IMR-90 (cell line): Measurements from ENCODE around the gene AADACL4. TPM values are rescaled to one million over a fixed set of nuclear protein-coding genes. Genes with fewer than 3 reads are reported as not detected.
A peak's percentile ranks its signal among the peaks of the same experiment; 100 is the strongest.

Experiments used
- ATAC-seq: fragments of 200-7000 bp; cut with Tn5 transposase; 2 replicates; pipeline ENCODE4 v1.9.1; 2020; ENCODE audit warnings: low read depth, mild to moderate bottlenecking, moderate library complexity
- BruUV-seq: library from RNA; stranded (reverse); fragments of 400-500 nt; replicated peaks from 2 replicates; lab custom pipeline; 2021; lab: Mats Ljungman, UMichigan
- CTCF ChIA-PET: fragments of 300-600 bp; formaldehyde crosslinking; extraction: SDS; loops from one replicate; lab custom pipeline; 2021; ENCODE audit warnings: antibody characterized with exemption; lab: Yijun Ruan, JAX
- POLR2A ChIA-PET: fragments of 300-600 bp; sonication (Branson Sonifier 250); formaldehyde crosslinking; loops from one replicate; lab custom pipeline; 2022; ENCODE audit warnings: antibody characterized with exemption; ENCODE audit not compliant: unreplicated experiment; lab: Charles Lee
- DNase-seq: peaks from one replicate; pipeline ENCODE4 v3.0.0; 2013
- H2AFZ ChIP-seq: replicated peaks from 2 replicates; pipeline ENCODE3; 2013; ENCODE audit warnings: low read length, mild to moderate bottlenecking; ENCODE audit not compliant: poor library complexity
- H2AK5ac ChIP-seq: 2 replicates; pipeline ENCODE4 v1.6.1; 2013; ENCODE audit warnings: low read depth, low read length, inconsistent platforms
- H2AK9ac ChIP-seq: replicated peaks from 2 replicates; pipeline ENCODE3; 2013; ENCODE audit warnings: mild to moderate bottlenecking, low read depth, low read length, moderate library complexity; ENCODE audit not compliant: poor library complexity
- H2BK120ac ChIP-seq: 2 replicates; pipeline ENCODE4 v1.6.1; 2013; ENCODE audit warnings: low read depth, low read length, inconsistent platforms
- H2BK15ac ChIP-seq: 3 replicates; pipeline ENCODE4 v1.6.1; 2013; ENCODE audit warnings: low read depth, low read length, inconsistent platforms
- H2BK20ac ChIP-seq: 2 replicates; pipeline ENCODE4 v1.6.1; 2013; ENCODE audit warnings: low read depth, mild to moderate bottlenecking, inconsistent platforms, low read length, moderate library complexity
- H2BK5ac ChIP-seq: 2 replicates; pipeline ENCODE4 v1.6.1; 2013; ENCODE audit warnings: mild to moderate bottlenecking, low read depth, low read length, inconsistent platforms; ENCODE audit not compliant: poor library complexity, severe bottlenecking
- H3K14ac ChIP-seq: replicated peaks from 2 replicates; pipeline ENCODE4 v1.6.1; 2013; ENCODE audit warnings: low read depth, low read length, inconsistent platforms
- H3K18ac ChIP-seq: 2 replicates; pipeline ENCODE4 v1.6.1; 2013; ENCODE audit warnings: low read depth, low read length, control low read depth
- H3K23ac ChIP-seq: 2 replicates; pipeline ENCODE4 v1.6.1; 2013; ENCODE audit warnings: low read depth, low read length, inconsistent platforms
- H3K27ac ChIP-seq: 2 replicates; pipeline ENCODE4 v1.5.1; 2013; ENCODE audit warnings: mild to moderate bottlenecking, control low read depth, low read length; ENCODE audit not compliant: insufficient read depth
- H3K27me3 ChIP-seq: 2 replicates; pipeline ENCODE4 v1.6.1; 2013; ENCODE audit warnings: low read length; ENCODE audit not compliant: control insufficient read depth, insufficient read depth
- H3K36me3 ChIP-seq: 2 replicates; pipeline ENCODE4 v1.6.1; 2013; ENCODE audit warnings: low read length, mixed read lengths; ENCODE audit not compliant: control insufficient read depth, insufficient read depth
- H3K4ac ChIP-seq: 2 replicates; pipeline ENCODE4 v1.6.1; 2013; ENCODE audit warnings: low read depth, low read length, inconsistent platforms
- H3K4me1 ChIP-seq: 2 replicates; pipeline ENCODE4 v1.6.1; 2013; ENCODE audit warnings: low read length, mixed read lengths; ENCODE audit not compliant: control insufficient read depth, insufficient read depth
- H3K4me2 ChIP-seq: 2 replicates; pipeline ENCODE4 v1.6.1; 2013; ENCODE audit warnings: low read depth, mild to moderate bottlenecking, control low read depth, low read length, moderate library complexity
- H3K4me3 ChIP-seq: 2 replicates; pipeline ENCODE4 v1.5.1; 2013; ENCODE audit warnings: low read depth, mild to moderate bottlenecking, control low read depth, low read length, moderate library complexity; ENCODE audit not compliant: insufficient read depth
- H3K56ac ChIP-seq: 2 replicates; pipeline ENCODE4 v1.6.1; 2013; ENCODE audit warnings: low read length, inconsistent platforms; ENCODE audit not compliant: insufficient read depth; ENCODE audit errors: extremely low read depth
- H3K79me1 ChIP-seq, 2 experiments: 2 replicates each; pipeline ENCODE4 v1.6.1; 2013; ENCODE audit warnings: low read length in 2 of 2, inconsistent platforms in 1 of 2, low read depth in 1 of 2
- H3K9ac ChIP-seq: 2 replicates; pipeline ENCODE4 v1.6.1; 2013; ENCODE audit warnings: low read depth, low read length, control low read depth
- H3K9me1 ChIP-seq: 2 replicates; pipeline ENCODE4 v1.6.1; 2013; ENCODE audit warnings: low read length, inconsistent platforms; ENCODE audit not compliant: insufficient read depth
- H3K9me3 ChIP-seq: 2 replicates; pipeline ENCODE4 v1.6.1; 2013; ENCODE audit warnings: low read length; ENCODE audit not compliant: control insufficient read depth, insufficient read depth
- H4K20me1 ChIP-seq: 2 replicates; pipeline ENCODE4 v1.6.1; 2013; ENCODE audit warnings: low read length, inconsistent platforms; ENCODE audit not compliant: insufficient read depth
- H4K5ac ChIP-seq: 2 replicates; pipeline ENCODE4 v1.6.1; 2013; ENCODE audit warnings: mild to moderate bottlenecking, low read depth, low read length, control low read depth
- H4K8ac ChIP-seq, 2 experiments: 2 replicates each; pipeline ENCODE4 v1.6.1; 2013; ENCODE audit warnings: low read depth in 2 of 2, low read length in 2 of 2, control low read depth in 1 of 2, inconsistent platforms in 1 of 2
- H4K91ac ChIP-seq: 2 replicates; pipeline ENCODE4 v1.6.1; 2013; ENCODE audit warnings: low read depth, low read length, inconsistent platforms; ENCODE audit not compliant: insufficient read depth
- CEBPB ChIP-seq: IDR thresholded peaks from 2 replicates; pipeline ENCODE4 v1.6.1; 2012; ENCODE audit warnings: low read depth, low read length, improper control_type of control experiment
- CHD1 ChIP-seq: IDR thresholded peaks from 2 replicates; pipeline ENCODE4 v1.6.1; 2012; ENCODE audit warnings: low read depth, low read length, improper control_type of control experiment
- FOS ChIP-seq: fragments of 150-350 bp; IDR thresholded peaks from 2 replicates; pipeline ENCODE4 v1.6.1; 2016; ENCODE audit warnings: low read depth, low read length
- MAFK ChIP-seq: IDR thresholded peaks from 2 replicates; pipeline ENCODE4 v1.6.1; 2012; ENCODE audit warnings: low read depth, low read length, improper control_type of control experiment
- MAZ ChIP-seq: IDR thresholded peaks from 2 replicates; pipeline ENCODE4 v1.6.1; 2012; ENCODE audit warnings: low read depth, mild to moderate bottlenecking, low read length, improper control_type of control experiment, moderate library complexity, borderline replicate concordance
- MXI1 ChIP-seq: IDR thresholded peaks from 2 replicates; pipeline ENCODE4 v1.6.1; 2012; ENCODE audit warnings: low read depth, mild to moderate bottlenecking, low read length, moderate library complexity, borderline replicate concordance
- NFE2L2 ChIP-seq: fragments of 150-350 bp; IDR thresholded peaks from 2 replicates; pipeline ENCODE4 v1.6.1; 2016; ENCODE audit warnings: low read depth, mild to moderate bottlenecking, low read length
- POLR2A ChIP-seq: IDR thresholded peaks from 2 replicates; pipeline ENCODE4 v1.6.1; 2012; ENCODE audit warnings: mild to moderate bottlenecking, low read depth, low read length
- RAD21 ChIP-seq: IDR thresholded peaks from 2 replicates; pipeline ENCODE4 v1.6.1; 2012; ENCODE audit warnings: low read length, improper control_type of control experiment
- RCOR1 ChIP-seq: IDR thresholded peaks from 2 replicates; pipeline ENCODE4 v1.6.1; 2012; ENCODE audit warnings: mild to moderate bottlenecking, low read length, improper control_type of control experiment; ENCODE audit not compliant: insufficient replicate concordance
- RFX5 ChIP-seq: IDR thresholded peaks from 2 replicates; pipeline ENCODE4 v1.8.0; 2012; ENCODE audit warnings: low read depth, mild to moderate bottlenecking, low read length, moderate library complexity
- SMC3 ChIP-seq: fragments of 150-350 bp; IDR thresholded peaks from 2 replicates; pipeline ENCODE4 v1.6.1; 2016; ENCODE audit warnings: low read depth, mild to moderate bottlenecking, antibody characterized with exemption, low read length, moderate library complexity
- USF2 ChIP-seq: fragments of 150-350 bp; IDR thresholded peaks from 2 replicates; pipeline ENCODE4 v1.6.1; 2017; ENCODE audit warnings: mild to moderate bottlenecking, antibody characterized with exemption, low read length, low read depth
- WGBS, 2 experiments: methylation state at CpG; one replicate each; pipeline versions ENCODE4 v1.1.5 to v1.1.7; 2013; ENCODE audit warnings: missing lambda C conversion rate in 2 of 2; ENCODE audit not compliant: insufficient read length in 1 of 2; ENCODE audit errors: extremely low coverage in 2 of 2; 5-methylcytosine and 5-hydroxymethylcytosine counted together
- dilution Hi-C: fragments of 300-500 bp; cut with HindIII; formaldehyde crosslinking; loops from one replicate; pipeline ENCODE4 v1.14.3; 2018; ENCODE audit warnings: low sequenced_read_pairs; ENCODE audit not compliant: unreplicated experiment
- in situ Hi-C: fragments of 300-500 bp; cut with MboI; formaldehyde crosslinking; loops from 3 replicates; pipeline ENCODE4 v1.14.3; 2019; ENCODE audit warnings: low sequenced_read_pairs, inconsistent platforms, mixed read lengths
- intact Hi-C: fragments of 100-400 bp; cut with micrococcal nuclease; formaldehyde crosslinking; loops from 2 replicates; pipeline ENCODE4 v1.10.0; 2022
- polyA plus RNA-seq, 3 experiments: library from polyadenylated mRNA; depleted of rRNA; stranded (reverse); fragments of >200 nt; gene quantifications; 2 replicates each; pipeline ENCODE4 v1.2.3, GENCODE V29; 2012; ENCODE audit warnings: low replicate concordance in 1 of 3
- total RNA-seq: library from RNA; depleted of rRNA; stranded (reverse); fragments of >200 nt; gene quantifications from 2 replicates; pipeline ENCODE4 v1.2.3, GENCODE V29; 2012
- TF ChIP-seq, protein P1 (sequence below): fragments of 150-350 bp; IDR thresholded peaks from 2 replicates; pipeline ENCODE4 v1.6.1; 2016; ENCODE audit warnings: low read depth, mild to moderate bottlenecking, low read length, moderate library complexity, borderline replicate concordance

Gene AADACL4
- total and polyA plus RNA-seq, 2 of the 4 experiments (the other 2 are of a cell fraction) = not detected

DNA sequence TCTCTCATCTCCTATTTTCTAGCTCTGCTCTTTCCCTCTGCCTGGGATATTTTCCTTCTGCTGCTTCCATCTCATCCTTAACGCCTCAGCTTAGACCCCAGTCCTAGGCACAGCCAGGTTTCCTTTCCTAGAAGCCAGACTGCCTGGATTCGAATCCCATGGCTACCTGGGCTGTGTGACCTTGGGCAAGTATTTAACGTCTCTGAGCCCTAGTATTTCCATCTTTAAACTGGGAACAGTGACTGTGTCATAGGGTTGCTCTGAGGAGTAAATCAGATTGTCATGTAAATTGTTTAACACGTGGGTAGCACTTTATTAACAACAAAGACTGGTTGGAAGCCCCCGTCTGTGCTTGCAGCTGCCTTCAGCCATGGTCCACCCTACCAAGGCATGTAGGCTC is 44.2 kb upstream of the AADACL4 start:
- Histone ChIP-seq H4K8ac (no peak overlapping the region), H4K5ac (no peak overlapping the region), H2BK120ac (no peak overlapping the region), H3K36me3 (no peaks in the 10 kb centered on the region), H3K79me1 (peaks cover 11 to 29% of the 10 kb centered on the region in 2 experiments; a peak in 3 of 4 replicates), H3K27ac (no peak overlapping the region), H3K23ac (no peak overlapping the region), H3K27me3 (no peaks in the 10 kb centered on the region), H4K91ac (no peak overlapping the region), H3K4me1 (peaks cover 42% of the 10 kb centered on the region), H3K56ac (no peak overlapping the region), H3K9ac (no peak overlapping the region), H3K4ac (peak overlapping the region; percentile 24; the same call in 1 of the 2 replicates), H3K4me3 (no peak overlapping the region), H4K20me1 (peaks cover 9% of the 10 kb centered on the region), H2BK20ac (no peak overlapping the region), H2AFZ (no peak overlapping the region), H3K9me1 (peaks cover 15% of the 10 kb centered on the region), H2BK15ac (0 out of 3 replicates have a peak overlapping the region, but pooled peaks have one; percentile 17), H2BK5ac (no peak overlapping the region), H2AK5ac (peak overlapping the region; percentile 80), H2AK9ac (no peak overlapping the region), H3K4me2 (no peak overlapping the region), H3K9me3 (no peaks in the 10 kb centered on the region), H3K14ac (no peak overlapping the region), H3K18ac (no peak overlapping the region)
- POLR2A ChIA-PET = no interaction called here
- intact Hi-C loops = no loop called here
- no peak for DNase-seq
- no CpG with 5 or more reads among the region's 5 CpGs for WGBS, 2 experiments
- CTCF ChIA-PET = no interaction called here
- in situ Hi-C loops = loop anchor here (25.0 kb wide), 1 partner anchor 187 kb away; no protein-coding TSS in a partner anchor
- TF ChIP-seq MAFK = no peak
- TF ChIP-seq CHD1 = no peak
- no peak for TF ChIP-seq NFE2L2
- no peak for TF ChIP-seq MAZ
- no peak for TF ChIP-seq CEBPB
- no peak for TF ChIP-seq USF2
- TF ChIP-seq RCOR1 = no peak
- TF ChIP-seq POLR2A = no peak
- TF ChIP-seq FOS = no peak
- TF ChIP-seq MXI1 = no peak
- TF ChIP-seq SMC3 = no peak
- TF ChIP-seq, protein P1, sequence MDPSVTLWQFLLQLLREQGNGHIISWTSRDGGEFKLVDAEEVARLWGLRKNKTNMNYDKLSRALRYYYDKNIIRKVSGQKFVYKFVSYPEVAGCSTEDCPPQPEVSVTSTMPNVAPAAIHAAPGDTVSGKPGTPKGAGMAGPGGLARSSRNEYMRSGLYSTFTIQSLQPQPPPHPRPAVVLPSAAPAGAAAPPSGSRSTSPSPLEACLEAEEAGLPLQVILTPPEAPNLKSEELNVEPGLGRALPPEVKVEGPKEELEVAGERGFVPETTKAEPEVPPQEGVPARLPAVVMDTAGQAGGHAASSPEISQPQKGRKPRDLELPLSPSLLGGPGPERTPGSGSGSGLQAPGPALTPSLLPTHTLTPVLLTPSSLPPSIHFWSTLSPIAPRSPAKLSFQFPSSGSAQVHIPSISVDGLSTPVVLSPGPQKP = no peak
- TF ChIP-seq RFX5 = no peak
- TF ChIP-seq RAD21 = no peak
- BruUV-seq = no TSS peak
- ATAC-seq = no peak
- dilution Hi-C loops = no loop called here
